ENCODE results near the gene LILRB2. TPM values are rescaled to one million over a fixed set of nuclear protein-coding genes. Genes with fewer than 3 reads are reported as not detected.
"Not testable (repeated sequence)": the region's sequence is repeated elsewhere in the genome, so short reads cannot be mapped to it uniquely, and the experiment has no call there.

Gene LILRB2
- total RNA-seq, 1 experiment from 2014 or later, result not detected

DNA sequence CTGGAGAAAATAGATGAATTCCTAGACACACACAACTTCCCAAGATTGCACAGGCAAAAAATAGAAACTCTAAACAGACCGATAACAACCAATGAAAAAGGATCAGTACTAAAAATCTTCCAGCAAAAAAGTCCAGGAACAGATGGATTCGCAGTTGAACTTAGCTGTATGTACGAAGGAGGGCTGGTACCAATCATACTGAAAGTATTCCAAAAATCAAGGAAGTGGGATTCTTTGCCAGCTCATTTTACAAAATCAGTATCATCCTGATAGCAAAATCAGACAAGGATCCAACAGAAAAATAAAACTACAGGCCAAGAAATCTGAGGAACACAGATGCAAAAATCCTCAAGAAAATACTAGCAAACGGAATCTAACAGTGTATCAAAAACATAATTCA lies 6.5 kb upstream of the LILRB2 start:
- peaks cover 15% of the 10 kb centered on the region for H3K27me3 ChIP-seq (ENCODE audit: insufficient read depth, low read length)
- H2AFZ ChIP-seq (ENCODE audit: low read depth, low read length, poor library complexity, severe bottlenecking), result no peak overlapping the region
- ChIA-PET CTCF (interaction anchor here (0.6 kb wide), 1 partner anchor 22 kb away, joined by 4 read pairs; no protein-coding TSS in a partner anchor), RAD21 (ENCODE audit: low non-redundant PET in 1 of 2, low total read pairs in 2 of 2, uncharacterized antibody in 2 of 2, unreplicated experiment in 2 of 2) (no interaction called here), POLR2A (no interaction called here)
- H3K4me1 ChIP-seq (ENCODE audit: control insufficient read depth in 1 of 2, insufficient read depth in 2 of 2, low read length in 2 of 2), result peaks cover 0 to 7% of the 10 kb centered on the region in 2 experiments; a peak in 1 of 4 replicates
- no peaks in the 10 kb centered on the region for H3K36me3 ChIP-seq (ENCODE audit: control insufficient read depth in 1 of 2, insufficient read depth in 2 of 2, low read length in 2 of 2)
- no peak overlapping the region for H3K9ac ChIP-seq (ENCODE audit: low read length)
- intact Hi-C loops (cut with micrococcal nuclease), result no loop called here
- no peaks in the 10 kb centered on the region for H3K9me2 ChIP-seq (ENCODE audit: insufficient read depth)
- H3K27ac ChIP-seq (ENCODE audit: low read depth, low read length), result no peak overlapping the region
- ATAC-seq, result no peak
- no peaks in the 10 kb centered on the region for H3K9me3 ChIP-seq (ENCODE audit: control insufficient read depth in 1 of 2, insufficient read depth in 1 of 2, low read depth in 1 of 2, low read length in 2 of 2)
- no peak overlapping the region for H3K4me2 ChIP-seq (ENCODE audit: low read length)
- no peaks in the 10 kb centered on the region for H4K20me1 ChIP-seq (ENCODE audit: insufficient read depth)
- no TSS peak for BruUV-seq (replicated peaks)
- H3K79me2 ChIP-seq (ENCODE audit: insufficient read depth, low read length), result no peaks in the 10 kb centered on the region
- TF ChIP-seq POLR2AphosphoS5 (IDR thresholded peaks at IDR 0.05; ENCODE audit: low read depth, low read length) (no peak), ZFX (IDR thresholded peaks at IDR 0.05) (no peak), CBX3 (IDR thresholded peaks at IDR 0.05; ENCODE audit: low read depth) (no peak), YY1 (IDR thresholded peaks at IDR 0.05; ENCODE audit: extremely low read depth, insufficient replicate concordance, low read depth, low read length) (no peak), EZH2 (IDR thresholded peaks at IDR 0.05) (no peak), SIN3A (IDR thresholded peaks at IDR 0.05; ENCODE audit: low read depth) (no peak)
- TF ChIP-seq, protein P1, sequence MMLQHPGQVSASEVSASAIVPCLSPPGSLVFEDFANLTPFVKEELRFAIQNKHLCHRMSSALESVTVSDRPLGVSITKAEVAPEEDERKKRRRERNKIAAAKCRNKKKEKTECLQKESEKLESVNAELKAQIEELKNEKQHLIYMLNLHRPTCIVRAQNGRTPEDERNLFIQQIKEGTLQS (IDR thresholded peaks at IDR 0.05), result no peak
- no peak overlapping the region for H3K4me3 ChIP-seq (replicated peaks in 1 of 2; ENCODE audit: low read depth in 1 of 2, low read length in 2 of 2)
- DNase-seq (ENCODE audit: low read depth, low spot score), result no peak

GRCh38 chr19:54286283-54286682 lies 5.4 kb upstream of the LILRB2 start:
- CTCF ChIA-PET, result not testable (repeated sequence)

GRCh38 chr19:54285427-54286056 lies 4.6 kb upstream of the LILRB2 start:
- ATAC-seq; H3K4me2 ChIP-seq (ENCODE audit: low read length); H3K27ac ChIP-seq (ENCODE audit: low read depth, low read length); CTCF ChIA-PET; H3K79me2 ChIP-seq (ENCODE audit: insufficient read depth, low read length); H3K9me3 ChIP-seq (ENCODE audit: control insufficient read depth in 1 of 2, insufficient read depth in 1 of 2, low read depth in 1 of 2, low read length in 2 of 2); H4K20me1 ChIP-seq (ENCODE audit: insufficient read depth); POLR2A ChIA-PET; H2AFZ ChIP-seq (ENCODE audit: low read depth, low read length, poor library complexity, severe bottlenecking); H3K9me2 ChIP-seq (ENCODE audit: insufficient read depth); RAD21 ChIA-PET (ENCODE audit: low non-redundant PET in 1 of 2, low total read pairs in 2 of 2, uncharacterized antibody in 2 of 2, unreplicated experiment in 2 of 2); DNase-seq (ENCODE audit: low read depth, low spot score); H3K36me3 ChIP-seq (ENCODE audit: control insufficient read depth in 1 of 2, insufficient read depth in 2 of 2, low read length in 2 of 2); H3K4me1 ChIP-seq (ENCODE audit: control insufficient read depth in 1 of 2, insufficient read depth in 2 of 2, low read length in 2 of 2); BruUV-seq (replicated peaks); H3K9ac ChIP-seq (ENCODE audit: low read length); intact Hi-C loops (cut with micrococcal nuclease); H3K4me3 ChIP-seq (replicated peaks in 1 of 2; ENCODE audit: low read depth in 1 of 2, low read length in 2 of 2): not testable (repeated sequence)
- peaks cover 21% of the 10 kb centered on the region; the same call in 1 of the 2 replicates for H3K27me3 ChIP-seq (ENCODE audit: insufficient read depth, low read length)

More at GRCh38 chr19:54286283-54286682, 5.4 kb upstream of the LILRB2 start:
- DNase-seq (ENCODE audit: low read depth, low spot score); H3K4me1 ChIP-seq (ENCODE audit: control insufficient read depth in 1 of 2, insufficient read depth in 2 of 2, low read length in 2 of 2); H3K27ac ChIP-seq (ENCODE audit: low read depth, low read length); H3K4me2 ChIP-seq (ENCODE audit: low read length); ATAC-seq; H2AFZ ChIP-seq (ENCODE audit: low read depth, low read length, poor library complexity, severe bottlenecking); POLR2A ChIA-PET; H3K36me3 ChIP-seq (ENCODE audit: control insufficient read depth in 1 of 2, insufficient read depth in 2 of 2, low read length in 2 of 2); H4K20me1 ChIP-seq (ENCODE audit: insufficient read depth); BruUV-seq (replicated peaks); H3K9me2 ChIP-seq (ENCODE audit: insufficient read depth); RAD21 ChIA-PET (ENCODE audit: low non-redundant PET in 1 of 2, low total read pairs in 2 of 2, uncharacterized antibody in 2 of 2, unreplicated experiment in 2 of 2); H3K9me3 ChIP-seq (ENCODE audit: control insufficient read depth in 1 of 2, insufficient read depth in 1 of 2, low read depth in 1 of 2, low read length in 2 of 2); H3K4me3 ChIP-seq (replicated peaks in 1 of 2; ENCODE audit: low read depth in 1 of 2, low read length in 2 of 2); H3K9ac ChIP-seq (ENCODE audit: low read length); H3K79me2 ChIP-seq (ENCODE audit: insufficient read depth, low read length); intact Hi-C loops (cut with micrococcal nuclease): not testable (repeated sequence)
- H3K27me3 ChIP-seq (ENCODE audit: insufficient read depth, low read length), result peaks cover 18% of the 10 kb centered on the region

Data from HCT116 (cell line).